ENCODE results near the gene OSBPL1A.
A peak's percentile ranks its signal among the peaks of the same experiment; 100 is the strongest.
"Not testable (repeated sequence)": the region's sequence is repeated elsewhere in the genome, so short reads cannot be mapped to it uniquely, and the experiment has no call there.

Gene OSBPL1A

DNA sequence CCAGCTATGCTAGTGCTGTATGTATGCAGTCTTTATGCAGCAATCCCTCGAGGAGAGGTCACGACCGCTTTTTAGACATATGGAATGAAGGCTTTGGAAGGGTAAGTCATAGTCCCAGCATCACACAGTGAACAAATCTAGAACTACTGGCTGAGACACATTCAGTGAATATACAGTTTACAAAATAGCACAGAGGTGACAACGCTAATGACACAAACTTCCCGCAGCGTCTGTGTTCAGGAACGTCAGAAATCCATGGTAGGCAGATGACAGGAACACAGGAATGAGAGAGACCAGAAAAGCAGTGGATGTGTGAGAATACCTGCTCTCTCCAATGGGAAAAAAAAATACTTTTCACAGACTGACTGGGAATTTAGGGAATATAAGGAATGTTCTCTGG is 229.1 kb downstream of the OSBPL1A start:
- H3K27ac Mint-ChIP-seq: no peak overlapping the region
- no peaks in the 10 kb centered on the region for H3K36me3 Mint-ChIP-seq (ENCODE audit: low read depth)
- no peak for DNase-seq
- no peak overlapping the region for H3K4me3 Mint-ChIP-seq
- no peaks in the 10 kb centered on the region for H3K27me3 Mint-ChIP-seq
- no peaks in the 10 kb centered on the region for H3K4me1 Mint-ChIP-seq (ENCODE audit: low read depth)
- H3K9me3 Mint-ChIP-seq: no peaks in the 10 kb centered on the region

DNA sequence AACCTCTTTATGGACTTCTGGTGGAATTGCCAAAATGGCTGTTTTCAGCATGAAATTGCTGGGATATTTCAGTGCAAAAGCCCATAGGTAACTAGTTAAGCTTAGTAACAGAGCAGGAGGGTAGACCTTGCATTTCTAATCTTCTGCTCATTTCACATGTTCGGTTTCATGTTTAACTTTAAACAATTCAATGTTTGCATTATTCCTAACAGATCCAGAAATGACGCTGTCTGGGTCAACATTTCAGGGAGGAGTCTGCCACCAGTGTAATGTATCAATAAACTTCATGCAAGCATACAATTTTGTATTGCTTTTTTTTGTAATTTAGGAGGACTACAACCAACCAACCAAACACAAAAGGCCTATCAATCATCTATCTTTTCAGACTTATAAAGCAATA is 236.3 kb downstream of the OSBPL1A start:
- Mint-ChIP-seq H3K9me3 (no peaks in the 10 kb centered on the region), H3K4me3 (no peak overlapping the region), H3K4me1 (ENCODE audit: low read depth) (no peaks in the 10 kb centered on the region), H3K36me3 (ENCODE audit: low read depth) (no peaks in the 10 kb centered on the region), H3K27ac (no peak overlapping the region), H3K27me3 (no peaks in the 10 kb centered on the region)
- no peak for DNase-seq

DNA sequence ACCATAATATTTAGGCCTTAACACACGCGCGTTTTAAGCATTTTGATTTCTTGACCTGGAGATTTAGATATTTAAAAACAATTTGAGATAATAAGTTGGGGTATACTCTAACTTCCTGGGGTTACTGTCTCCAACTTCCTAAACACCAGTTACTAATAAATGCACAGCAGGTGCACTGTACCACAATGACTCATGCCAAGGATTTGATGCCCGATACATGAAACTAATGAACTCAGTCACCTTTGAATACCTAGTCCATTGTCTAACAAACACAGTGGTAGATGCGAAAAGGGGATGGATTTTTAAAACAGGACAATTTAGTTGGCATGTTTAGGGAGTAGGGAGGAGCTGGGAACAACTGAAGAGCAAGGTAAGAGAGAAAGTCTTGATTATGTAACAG is 237.5 kb downstream of the OSBPL1A start:
- H3K4me3 Mint-ChIP-seq: no peak overlapping the region
- DNase-seq: no peak
- H3K27me3 Mint-ChIP-seq: no peaks in the 10 kb centered on the region
- H3K36me3 Mint-ChIP-seq (ENCODE audit: low read depth): no peaks in the 10 kb centered on the region
- H3K4me1 Mint-ChIP-seq (ENCODE audit: low read depth): no peaks in the 10 kb centered on the region
- H3K9me3 Mint-ChIP-seq: no peaks in the 10 kb centered on the region
- no peak overlapping the region for H3K27ac Mint-ChIP-seq

DNA sequence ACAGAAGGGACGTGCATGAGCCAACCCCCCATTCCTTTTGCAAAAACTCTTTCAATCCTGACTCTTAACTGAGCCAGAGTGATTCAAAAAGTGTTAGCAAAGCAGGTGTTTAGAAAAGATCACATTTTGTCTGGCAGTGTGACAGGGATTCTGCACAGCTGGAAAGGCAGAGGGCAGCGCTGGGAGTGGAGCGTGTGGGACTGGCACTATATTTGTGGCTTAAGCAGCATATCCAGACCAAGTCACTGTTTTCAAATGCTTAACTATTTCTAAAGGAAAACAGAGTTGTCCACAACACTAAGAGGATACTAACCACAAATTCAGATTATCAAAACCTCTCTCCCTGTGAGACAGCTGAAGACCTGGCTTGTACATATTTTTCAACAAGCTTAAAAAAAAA is 239.8 kb downstream of the OSBPL1A start:
- no peaks in the 10 kb centered on the region for H3K27me3 Mint-ChIP-seq
- no peaks in the 10 kb centered on the region for H3K4me1 Mint-ChIP-seq (ENCODE audit: low read depth)
- no peak overlapping the region for H3K27ac Mint-ChIP-seq
- no peak for DNase-seq
- H3K36me3 Mint-ChIP-seq (ENCODE audit: low read depth): no peaks in the 10 kb centered on the region
- no peak overlapping the region for H3K4me3 Mint-ChIP-seq
- H3K9me3 Mint-ChIP-seq: no peaks in the 10 kb centered on the region

- H3K27me3 Mint-ChIP-seq: no peaks in the 10 kb centered on the region
- H3K4me1 Mint-ChIP-seq (ENCODE audit: low read depth): no peaks in the 10 kb centered on the region
- no peak overlapping the region for H3K4me3 Mint-ChIP-seq
- H3K27ac Mint-ChIP-seq: no peak overlapping the region
- no peaks in the 10 kb centered on the region for H3K36me3 Mint-ChIP-seq (ENCODE audit: low read depth)
- DNase-seq: no peak
- H3K9me3 Mint-ChIP-seq: no peaks in the 10 kb centered on the region
Measured at GRCh38 chr18:24153397-24153796, 244.2 kb downstream of the OSBPL1A start.

GRCh38 chr18:24149591-24149990 is 248.0 kb downstream of the OSBPL1A start:
- H3K36me3 Mint-ChIP-seq (ENCODE audit: low read depth); DNase-seq; H3K9me3 Mint-ChIP-seq; H3K4me3 Mint-ChIP-seq; H3K27me3 Mint-ChIP-seq; H3K27ac Mint-ChIP-seq; H3K4me1 Mint-ChIP-seq (ENCODE audit: low read depth): not testable (repeated sequence)

- no peak overlapping the region for H3K4me3 Mint-ChIP-seq
- peaks cover 16% of the 10 kb centered on the region for H3K4me1 Mint-ChIP-seq (ENCODE audit: low read depth)
- H3K27me3 Mint-ChIP-seq: peaks cover 28% of the 10 kb centered on the region
- H3K9me3 Mint-ChIP-seq: no peaks in the 10 kb centered on the region
- no peak overlapping the region for H3K27ac Mint-ChIP-seq
- DNase-seq: no peak
- H3K36me3 Mint-ChIP-seq (ENCODE audit: low read depth): no peaks in the 10 kb centered on the region
Measured at GRCh38 chr18:24142376-24142775, 255.2 kb downstream of the OSBPL1A start.

DNA sequence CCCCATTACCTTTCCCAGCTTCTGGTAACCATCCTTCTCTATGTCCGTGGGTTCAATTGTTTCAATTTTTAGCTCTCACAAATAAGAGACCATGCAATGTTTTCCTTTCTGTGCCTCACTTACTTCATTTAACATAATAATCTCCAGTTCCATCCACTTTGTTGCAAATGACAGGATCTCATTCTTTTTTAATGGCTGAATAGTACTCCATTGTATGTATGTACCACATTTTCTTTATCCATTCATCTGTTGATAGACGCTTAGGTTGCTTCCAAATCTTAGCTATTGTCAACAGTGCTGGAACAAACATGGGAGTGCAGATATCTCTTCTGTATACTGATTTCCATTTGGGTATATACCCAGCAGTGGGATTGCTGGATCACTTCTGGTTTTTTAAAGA is 256.9 kb downstream of the OSBPL1A start:
- Mint-ChIP-seq H3K27me3 (peaks cover 28% of the 10 kb centered on the region), H3K9me3 (no peaks in the 10 kb centered on the region), H3K4me3 (no peak overlapping the region), H3K36me3 (ENCODE audit: low read depth) (no peaks in the 10 kb centered on the region), H3K4me1 (ENCODE audit: low read depth) (peaks cover 26% of the 10 kb centered on the region), H3K27ac (no peak overlapping the region)
- DNase-seq: no peak

DNA sequence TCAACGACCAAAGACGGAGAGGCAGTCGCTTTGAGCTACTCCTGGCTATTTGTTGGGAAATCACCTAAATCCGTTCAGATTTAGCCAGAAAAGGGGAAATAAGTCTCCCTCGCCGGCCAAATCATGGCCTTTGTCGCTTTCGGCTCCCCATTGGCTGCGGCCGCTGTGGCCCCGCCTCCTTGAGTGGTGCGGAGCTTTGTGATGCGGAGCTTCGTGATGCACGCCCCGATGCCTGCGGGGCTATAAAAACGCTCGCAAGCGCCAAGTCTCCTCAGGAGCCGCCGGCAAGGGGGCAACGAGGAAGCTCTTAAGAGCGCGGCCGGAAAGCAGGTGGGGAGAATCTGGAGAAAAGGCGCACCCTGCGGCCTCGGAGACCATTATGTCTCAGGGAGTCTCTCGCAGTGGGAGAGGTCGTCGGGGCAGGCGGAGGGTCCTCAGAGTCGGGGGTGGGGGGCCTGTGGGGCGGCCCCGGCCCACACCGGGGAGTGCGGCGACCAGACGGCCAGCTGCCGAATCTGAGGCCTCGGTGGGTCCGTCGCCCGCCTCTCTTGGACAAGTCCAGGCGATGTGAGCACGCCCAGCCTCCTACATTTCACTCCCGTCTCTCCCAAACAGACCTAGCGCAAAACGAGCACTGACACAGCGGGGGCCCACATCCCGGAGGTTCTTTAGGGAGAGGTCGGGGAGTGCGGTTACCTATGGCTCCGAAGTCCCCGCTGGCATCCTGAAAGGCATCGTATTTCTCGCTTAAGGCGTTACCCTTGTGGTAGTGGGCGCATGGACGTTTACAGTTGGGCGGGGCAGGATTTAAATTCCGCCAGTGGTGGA is 258.6 kb downstream of the OSBPL1A start, which contains the start of gene CABYR:
Gene CABYR, plus strand, starts transcription at position 274 of the 828 bp plus-strand sequence. CDS start 4,053 bp downstream, outside the sequence.
- H3K4me1 Mint-ChIP-seq (ENCODE audit: low read depth): peaks cover 26% of the 10 kb centered on the region
- peaks cover 6% of the 10 kb centered on the region for H3K36me3 Mint-ChIP-seq (ENCODE audit: low read depth)
- H3K4me3 Mint-ChIP-seq: peak within 1 kb of the TSS; percentile 83
- DNase-seq: peak; percentile 80
- H3K27me3 Mint-ChIP-seq: peaks cover 23% of the 10 kb centered on the region
- peak within 1 kb of the TSS; percentile 65 for H3K27ac Mint-ChIP-seq
- no peaks in the 10 kb centered on the region for H3K9me3 Mint-ChIP-seq

- Mint-ChIP-seq H3K27me3 (peaks cover 22% of the 10 kb centered on the region), H3K36me3 (ENCODE audit: low read depth) (peaks cover 11% of the 10 kb centered on the region), H3K4me1 (ENCODE audit: low read depth) (peaks cover 26% of the 10 kb centered on the region), H3K9me3 (no peaks in the 10 kb centered on the region), H3K4me3 (peak overlapping the region; percentile 83), H3K27ac (peak overlapping the region; percentile 65)
- DNase-seq: no peak
Measured at GRCh38 chr18:24138409-24138788, 259.2 kb downstream of the OSBPL1A start.

- H3K4me3 Mint-ChIP-seq: no peak overlapping the region
Measured at GRCh38 chr18:24136967-24137373, 260.7 kb downstream of the OSBPL1A start.

DNA sequence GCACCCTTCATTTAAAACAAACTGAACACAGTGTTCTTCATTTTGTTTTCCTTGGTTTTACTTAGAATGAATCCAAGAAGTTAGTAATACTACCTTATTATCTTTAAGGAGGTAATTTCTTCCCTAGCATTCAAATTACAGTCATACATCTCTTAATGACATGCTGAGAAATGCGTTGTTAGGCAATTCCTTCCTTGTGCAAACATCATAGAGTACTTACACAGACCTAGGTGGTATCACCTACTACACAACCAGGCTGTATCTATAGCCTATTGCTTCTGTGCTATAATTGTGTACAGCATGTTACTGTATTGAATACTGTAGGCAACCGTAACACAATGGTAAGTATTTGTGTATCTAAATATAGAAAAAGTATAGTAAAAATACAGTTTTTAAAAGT is 267.1 kb downstream of the OSBPL1A start:
- Mint-ChIP-seq H3K4me1 (ENCODE audit: low read depth) (no peaks in the 10 kb centered on the region), H3K27me3 (no peaks in the 10 kb centered on the region), H3K27ac (no peak overlapping the region), H3K36me3 (ENCODE audit: low read depth) (peaks cover 74% of the 10 kb centered on the region), H3K4me3 (no peak overlapping the region), H3K9me3 (no peaks in the 10 kb centered on the region)
- DNase-seq: no peak

More at GRCh38 chr18:24136967-24137373, 260.7 kb downstream of the OSBPL1A start:
- H3K9me3 Mint-ChIP-seq: no peaks in the 10 kb centered on the region
- H3K4me1 Mint-ChIP-seq (ENCODE audit: low read depth): peaks cover 26% of the 10 kb centered on the region
- H3K27ac Mint-ChIP-seq: no peak overlapping the region
- H3K27me3 Mint-ChIP-seq: peaks cover 18% of the 10 kb centered on the region
- DNase-seq: no peak
- H3K36me3 Mint-ChIP-seq (ENCODE audit: low read depth): peaks cover 25% of the 10 kb centered on the region

DNA sequence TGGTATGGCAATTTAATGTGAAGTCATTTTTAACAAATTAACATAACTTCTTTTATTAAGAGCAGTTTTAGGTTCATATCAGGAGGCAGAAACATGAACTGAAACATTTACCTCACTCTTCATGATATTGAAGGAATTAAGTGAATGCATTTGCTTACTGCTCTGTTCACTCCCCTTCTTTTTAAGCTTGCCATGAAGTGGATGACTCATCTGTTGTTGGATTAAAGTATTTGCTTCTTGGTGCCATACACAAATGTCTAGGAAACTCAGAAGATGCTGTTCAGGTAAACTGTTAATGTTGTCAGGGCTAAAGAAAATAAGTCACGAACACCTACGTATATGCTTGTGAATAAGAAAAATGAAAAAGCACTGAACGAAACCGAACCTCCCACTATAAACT is 268.9 kb downstream of the OSBPL1A start:
- H3K4me1 Mint-ChIP-seq (ENCODE audit: low read depth): no peaks in the 10 kb centered on the region
- no peak overlapping the region for H3K27ac Mint-ChIP-seq
- H3K9me3 Mint-ChIP-seq: no peaks in the 10 kb centered on the region
- no peak overlapping the region for H3K4me3 Mint-ChIP-seq
- H3K27me3 Mint-ChIP-seq: no peaks in the 10 kb centered on the region
- no peak for DNase-seq
- H3K36me3 Mint-ChIP-seq (ENCODE audit: low read depth): peaks cover 84% of the 10 kb centered on the region

DNA sequence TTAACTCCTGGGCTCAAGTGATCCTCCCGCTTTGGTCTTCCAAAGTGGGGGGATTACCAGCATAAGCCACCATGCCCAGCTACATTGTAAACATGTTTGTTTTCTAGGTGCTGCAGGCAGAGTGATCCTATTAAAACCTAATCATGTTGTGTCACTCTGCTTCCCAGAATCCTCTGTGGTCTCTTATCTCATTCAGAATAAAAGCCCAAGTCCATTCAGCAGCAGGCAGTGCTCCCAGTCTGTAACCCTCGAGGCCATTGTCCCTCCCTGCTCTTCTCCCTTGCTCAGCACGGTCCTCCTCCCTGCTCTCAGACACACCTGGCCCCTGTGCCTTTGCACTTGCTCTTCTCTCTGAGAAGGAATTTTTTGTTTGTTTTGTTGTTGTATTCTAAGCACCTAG is 269.9 kb downstream of the OSBPL1A start:
- no peaks in the 10 kb centered on the region for H3K9me3 Mint-ChIP-seq
- H3K27me3 Mint-ChIP-seq: no peaks in the 10 kb centered on the region
- H3K36me3 Mint-ChIP-seq (ENCODE audit: low read depth): peaks cover 83% of the 10 kb centered on the region
- H3K27ac Mint-ChIP-seq: peak overlapping the region; percentile 30
- no peaks in the 10 kb centered on the region for H3K4me1 Mint-ChIP-seq (ENCODE audit: low read depth)
- DNase-seq: no peak
- H3K4me3 Mint-ChIP-seq: no peak overlapping the region

DNA sequence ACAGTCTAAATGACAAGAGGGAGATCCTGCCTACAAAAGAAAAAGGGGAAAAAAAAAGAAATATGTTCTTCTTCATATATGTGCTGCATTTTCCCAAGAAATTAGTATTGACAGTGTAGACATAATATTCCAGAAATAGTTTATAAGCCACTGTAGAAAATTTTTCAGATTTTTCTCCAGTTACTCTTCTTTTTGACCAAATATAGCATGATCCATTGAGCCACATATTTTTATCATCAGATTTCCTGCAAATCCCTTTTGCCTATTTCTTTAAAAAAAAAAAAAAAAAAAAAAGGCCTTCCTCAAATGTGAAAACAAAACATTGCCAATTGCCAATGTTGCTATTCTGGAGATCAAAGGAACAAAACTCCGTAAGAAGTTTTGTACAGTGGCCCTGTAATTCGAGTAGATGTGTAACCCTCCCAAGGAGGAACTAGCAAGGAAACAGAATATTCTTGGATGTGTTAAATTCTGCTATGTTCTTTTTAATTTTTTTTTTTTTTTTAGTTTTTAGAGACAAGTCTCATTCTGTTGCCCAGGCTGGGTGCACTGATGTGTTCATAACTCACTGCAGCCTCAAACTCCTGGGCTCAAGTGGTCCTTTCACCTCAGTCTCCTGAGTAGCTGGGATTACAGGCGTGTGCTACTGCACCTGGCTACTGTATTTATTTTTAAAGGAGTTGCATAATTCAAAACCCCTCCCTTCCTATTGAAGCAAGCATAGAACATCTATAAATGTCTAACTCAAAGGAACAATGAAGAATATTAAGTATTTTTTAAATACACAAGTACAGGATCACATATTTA is 271.3 kb downstream of the OSBPL1A start:
- H3K36me3 Mint-ChIP-seq (ENCODE audit: low read depth): peaks cover 80% of the 10 kb centered on the region
- H3K27ac Mint-ChIP-seq: peak overlapping the region; percentile 35
- H3K27me3 Mint-ChIP-seq: no peaks in the 10 kb centered on the region
- no peak overlapping the region for H3K4me3 Mint-ChIP-seq
- no peak for DNase-seq
- no peaks in the 10 kb centered on the region for H3K9me3 Mint-ChIP-seq
- no peaks in the 10 kb centered on the region for H3K4me1 Mint-ChIP-seq (ENCODE audit: low read depth)

All from activated T-cell treated with anti-CD3 and anti-CD28 coated beads, Interleukin-2, amount 50 U/mL, for 24 hours (primary cell).